ENCODE measurements around the gene EPHA4. TPM values are rescaled to one million over a fixed set of nuclear protein-coding genes. Genes with fewer than 3 reads are reported as not detected.

Gene EPHA4
- polyA plus RNA-seq, 2 of the 4 experiments (the other 2 are of a cell fraction) = 0.54 to 1.1 TPM

DNA sequence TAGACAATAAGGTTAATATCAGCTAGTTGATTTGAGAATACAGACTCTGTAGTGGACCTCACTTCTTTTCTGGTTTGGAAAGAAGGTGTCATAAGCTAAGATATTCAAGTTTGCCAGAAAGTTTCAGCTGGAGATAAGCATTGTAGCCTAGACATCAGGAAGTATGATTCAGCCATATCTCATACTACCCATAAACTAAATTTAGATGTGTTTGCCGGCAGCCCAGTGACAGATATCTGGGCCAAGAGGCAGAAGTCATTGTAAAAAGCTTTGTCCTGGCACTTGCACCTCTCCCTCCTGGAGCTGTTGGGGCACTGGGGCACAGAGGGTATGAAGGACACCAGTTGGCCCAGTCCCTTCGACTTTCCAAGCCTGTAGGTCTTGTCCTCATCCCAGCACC, 128.0 kb downstream of the EPHA4 start:
- WGBS (ENCODE audit: missing lambda C conversion rate) = 3% methylated on average over 2 of the region's 2 CpGs
- TF ChIP-seq, protein P1, sequence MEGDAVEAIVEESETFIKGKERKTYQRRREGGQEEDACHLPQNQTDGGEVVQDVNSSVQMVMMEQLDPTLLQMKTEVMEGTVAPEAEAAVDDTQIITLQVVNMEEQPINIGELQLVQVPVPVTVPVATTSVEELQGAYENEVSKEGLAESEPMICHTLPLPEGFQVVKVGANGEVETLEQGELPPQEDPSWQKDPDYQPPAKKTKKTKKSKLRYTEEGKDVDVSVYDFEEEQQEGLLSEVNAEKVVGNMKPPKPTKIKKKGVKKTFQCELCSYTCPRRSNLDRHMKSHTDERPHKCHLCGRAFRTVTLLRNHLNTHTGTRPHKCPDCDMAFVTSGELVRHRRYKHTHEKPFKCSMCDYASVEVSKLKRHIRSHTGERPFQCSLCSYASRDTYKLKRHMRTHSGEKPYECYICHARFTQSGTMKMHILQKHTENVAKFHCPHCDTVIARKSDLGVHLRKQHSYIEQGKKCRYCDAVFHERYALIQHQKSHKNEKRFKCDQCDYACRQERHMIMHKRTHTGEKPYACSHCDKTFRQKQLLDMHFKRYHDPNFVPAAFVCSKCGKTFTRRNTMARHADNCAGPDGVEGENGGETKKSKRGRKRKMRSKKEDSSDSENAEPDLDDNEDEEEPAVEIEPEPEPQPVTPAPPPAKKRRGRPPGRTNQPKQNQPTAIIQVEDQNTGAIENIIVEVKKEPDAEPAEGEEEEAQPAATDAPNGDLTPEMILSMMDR (IDR thresholded peaks at IDR 0.05) = no peak
- TF ChIP-seq NR3C1 (IDR thresholded peaks at IDR 0.05) (no peak), TP53 (CRISPR knock-in tag; IDR thresholded peaks at IDR 0.05) (no peak), FOSL2 (IDR thresholded peaks at IDR 0.05) (no peak), FOSL2 (CRISPR knock-in tag; IDR thresholded peaks at IDR 0.05) (no peak), CHD2 (IDR thresholded peaks at IDR 0.05; ENCODE audit: low read length, partially characterized antibody) (no peak), ZC3H11A (IDR thresholded peaks at IDR 0.05) (no peak), ESRRA (IDR thresholded peaks at IDR 0.05; ENCODE audit: borderline replicate concordance, low read length) (no peak), ZNF302 (CRISPR knock-in tag; IDR thresholded peaks at IDR 0.05) (no peak), JUNB (IDR thresholded peaks at IDR 0.05) (no peak), JUN (IDR thresholded peaks at IDR 0.05) (no peak), TFCP2L1 (CRISPR knock-in tag; IDR thresholded peaks at IDR 0.05) (no peak)
- TF ChIP-seq, protein P2, sequence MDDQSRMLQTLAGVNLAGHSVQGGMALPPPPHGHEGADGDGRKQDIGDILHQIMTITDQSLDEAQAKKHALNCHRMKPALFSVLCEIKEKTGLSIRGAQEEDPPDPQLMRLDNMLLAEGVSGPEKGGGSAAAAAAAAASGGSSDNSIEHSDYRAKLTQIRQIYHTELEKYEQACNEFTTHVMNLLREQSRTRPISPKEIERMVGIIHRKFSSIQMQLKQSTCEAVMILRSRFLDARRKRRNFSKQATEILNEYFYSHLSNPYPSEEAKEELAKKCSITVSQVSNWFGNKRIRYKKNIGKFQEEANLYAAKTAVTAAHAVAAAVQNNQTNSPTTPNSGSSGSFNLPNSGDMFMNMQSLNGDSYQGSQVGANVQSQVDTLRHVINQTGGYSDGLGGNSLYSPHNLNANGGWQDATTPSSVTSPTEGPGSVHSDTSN (IDR thresholded peaks at IDR 0.05) = no peak
- FAIRE-seq = no peak
- no peaks in the 10 kb centered on the region for H3K9me3 ChIP-seq
- H3K4me3 ChIP-seq = no peak overlapping the region
- H3K4me1 ChIP-seq = no peaks in the 10 kb centered on the region
- DNase-seq (ENCODE audit: low read depth in 1 of 2, low spot score in 1 of 2) = no peak
- no peak for ATAC-seq
- H3K27ac ChIP-seq = no peak overlapping the region
- CTCF ChIA-PET = no interaction called here
- no peak overlapping the region for H3K4me2 ChIP-seq
- POLR2A ChIA-PET = no interaction called here

DNA sequence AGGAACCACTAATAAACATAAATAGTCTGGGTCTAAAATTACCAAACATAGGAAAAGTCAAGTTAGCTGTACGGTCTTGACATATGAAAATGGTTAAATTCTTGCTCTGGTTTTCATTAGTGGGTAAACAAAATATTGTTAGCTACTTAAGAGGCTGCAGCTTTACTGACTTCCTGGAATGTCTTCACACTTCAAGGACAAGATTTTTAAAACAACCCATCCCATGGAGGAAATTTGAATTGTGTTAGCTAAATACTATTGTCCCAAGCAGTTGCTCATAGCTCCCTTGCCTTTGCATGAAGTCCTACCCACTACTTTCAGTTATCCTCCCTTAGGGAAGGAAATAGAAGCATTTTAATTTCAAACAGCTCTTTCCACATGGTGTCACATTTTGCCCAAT, 128.5 kb downstream of the EPHA4 start:
- no peaks in the 10 kb centered on the region for H3K4me1 ChIP-seq
- H3K4me3 ChIP-seq = no peak overlapping the region
- ATAC-seq = no peak
- no peak for DNase-seq (ENCODE audit: low read depth in 1 of 2, low spot score in 1 of 2)
- POLR2A ChIA-PET = no interaction called here
- H3K27ac ChIP-seq = no peak overlapping the region
- no peak for FAIRE-seq
- H3K4me2 ChIP-seq = no peak overlapping the region
- WGBS (ENCODE audit: missing lambda C conversion rate) = 38% methylated on average over 1 of the region's 1 CpG
- H3K9me3 ChIP-seq = no peaks in the 10 kb centered on the region
- no peak for TF ChIP-seq KDM1A (IDR thresholded peaks at IDR 0.05; ENCODE audit: low read depth)
- TF ChIP-seq FOXS1 (CRISPR knock-in tag; IDR thresholded peaks at IDR 0.05) = no peak
- no peak for TF ChIP-seq SREBF2 (IDR thresholded peaks at IDR 0.05)
- TF ChIP-seq, protein P3, sequence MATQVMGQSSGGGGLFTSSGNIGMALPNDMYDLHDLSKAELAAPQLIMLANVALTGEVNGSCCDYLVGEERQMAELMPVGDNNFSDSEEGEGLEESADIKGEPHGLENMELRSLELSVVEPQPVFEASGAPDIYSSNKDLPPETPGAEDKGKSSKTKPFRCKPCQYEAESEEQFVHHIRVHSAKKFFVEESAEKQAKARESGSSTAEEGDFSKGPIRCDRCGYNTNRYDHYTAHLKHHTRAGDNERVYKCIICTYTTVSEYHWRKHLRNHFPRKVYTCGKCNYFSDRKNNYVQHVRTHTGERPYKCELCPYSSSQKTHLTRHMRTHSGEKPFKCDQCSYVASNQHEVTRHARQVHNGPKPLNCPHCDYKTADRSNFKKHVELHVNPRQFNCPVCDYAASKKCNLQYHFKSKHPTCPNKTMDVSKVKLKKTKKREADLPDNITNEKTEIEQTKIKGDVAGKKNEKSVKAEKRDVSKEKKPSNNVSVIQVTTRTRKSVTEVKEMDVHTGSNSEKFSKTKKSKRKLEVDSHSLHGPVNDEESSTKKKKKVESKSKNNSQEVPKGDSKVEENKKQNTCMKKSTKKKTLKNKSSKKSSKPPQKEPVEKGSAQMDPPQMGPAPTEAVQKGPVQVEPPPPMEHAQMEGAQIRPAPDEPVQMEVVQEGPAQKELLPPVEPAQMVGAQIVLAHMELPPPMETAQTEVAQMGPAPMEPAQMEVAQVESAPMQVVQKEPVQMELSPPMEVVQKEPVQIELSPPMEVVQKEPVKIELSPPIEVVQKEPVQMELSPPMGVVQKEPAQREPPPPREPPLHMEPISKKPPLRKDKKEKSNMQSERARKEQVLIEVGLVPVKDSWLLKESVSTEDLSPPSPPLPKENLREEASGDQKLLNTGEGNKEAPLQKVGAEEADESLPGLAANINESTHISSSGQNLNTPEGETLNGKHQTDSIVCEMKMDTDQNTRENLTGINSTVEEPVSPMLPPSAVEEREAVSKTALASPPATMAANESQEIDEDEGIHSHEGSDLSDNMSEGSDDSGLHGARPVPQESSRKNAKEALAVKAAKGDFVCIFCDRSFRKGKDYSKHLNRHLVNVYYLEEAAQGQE (IDR thresholded peaks at IDR 0.05) = no peak
- TF ChIP-seq MAZ (IDR thresholded peaks at IDR 0.05; ENCODE audit: borderline replicate concordance, low read depth, low read length) = no peak
- no peak for TF ChIP-seq GATA3 (IDR thresholded peaks at IDR 0.05; ENCODE audit: borderline replicate concordance)
- CTCF ChIA-PET = no interaction called here

DNA sequence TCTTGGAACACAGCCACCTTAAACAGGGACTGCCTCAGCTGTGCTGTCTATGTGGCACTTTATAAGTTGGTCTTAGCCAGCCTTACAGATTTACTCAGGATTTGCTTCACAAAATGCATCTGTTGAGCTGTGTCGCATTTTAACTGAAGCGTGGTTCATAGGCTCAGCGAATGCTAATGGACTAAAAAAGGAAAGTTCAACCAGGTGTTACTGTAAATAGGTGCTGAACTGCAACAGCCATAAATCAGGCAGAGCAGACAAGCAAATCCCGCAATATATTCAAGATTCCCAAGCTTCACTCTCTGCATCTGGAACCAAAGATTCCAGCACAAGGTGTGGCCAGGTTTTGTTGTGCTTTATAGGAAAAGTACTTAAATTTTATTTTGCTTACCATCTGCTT, 130.0 kb downstream of the EPHA4 start:
- ChIA-PET CTCF (interaction anchor here (0.5 to 0.9 kb wide), 4 partner anchors 9 to 1736 kb away, joined by 3 read pairs; no protein-coding TSS in a partner anchor), POLR2A (no interaction called here)
- no peak for TF ChIP-seq TP53 (CRISPR knock-in tag; IDR thresholded peaks at IDR 0.05)
- no peak for TF ChIP-seq RCOR1 (IDR thresholded peaks at IDR 0.05; ENCODE audit: low read depth, low read length)
- TF ChIP-seq CHD4 (IDR thresholded peaks at IDR 0.05; ENCODE audit: borderline replicate concordance) = no peak
- no peak for TF ChIP-seq EHF (CRISPR knock-in tag; IDR thresholded peaks at IDR 0.05)
- TF ChIP-seq SREBF2 (IDR thresholded peaks at IDR 0.05) = no peak
- no peak for TF ChIP-seq MAZ (IDR thresholded peaks at IDR 0.05; ENCODE audit: borderline replicate concordance, low read depth, low read length)
- TF ChIP-seq, protein P4, sequence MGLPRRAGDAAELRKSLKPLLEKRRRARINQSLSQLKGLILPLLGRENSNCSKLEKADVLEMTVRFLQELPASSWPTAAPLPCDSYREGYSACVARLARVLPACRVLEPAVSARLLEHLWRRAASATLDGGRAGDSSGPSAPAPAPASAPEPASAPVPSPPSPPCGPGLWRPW (IDR thresholded peaks at IDR 0.05) = no peak
- TF ChIP-seq RNF2 (IDR thresholded peaks at IDR 0.05; ENCODE audit: borderline replicate concordance, low read depth) = no peak
- TF ChIP-seq KDM5A (IDR thresholded peaks at IDR 0.05) = no peak
- 64% methylated on average over 4 of the region's 4 CpGs for WGBS (ENCODE audit: missing lambda C conversion rate)
- FAIRE-seq = no peak
- no peak for DNase-seq (ENCODE audit: low read depth in 1 of 2, low spot score in 1 of 2)
- Histone ChIP-seq H3K4me2 (no peak overlapping the region), H3K9me3 (no peaks in the 10 kb centered on the region), H3K4me1 (no peaks in the 10 kb centered on the region), H3K27ac (no peak overlapping the region), H3K4me3 (no peak overlapping the region)
- ATAC-seq = no peak
